Hepatocyte (in vitro differentiated cells): ENCODE results near the gene LTB4R2. TPM values are rescaled to one million over a fixed set of nuclear protein-coding genes. Genes with fewer than 3 reads are reported as not detected.

Experiments used
- DNase-seq: peaks from one replicate; pipeline ENCODE4 v3.0.0-alpha.2; 2016; ENCODE audit warnings: low spot score
- H2AFZ ChIP-seq: fragments of 200-600 bp; sonication (generic); 2 replicates; pipeline ENCODE4 v1.6.0; 2016; ENCODE audit warnings: antibody characterized with exemption, mild to moderate bottlenecking
- H3K27ac ChIP-seq: fragments of 200-600 bp; sonication (generic); 2 replicates; pipeline ENCODE4 v1.5.1; 2016; ENCODE audit warnings: mild to moderate bottlenecking
- H3K27me3 ChIP-seq: fragments of 200-600 bp; sonication (generic); 2 replicates; pipeline ENCODE4 v1.6.1; 2016
- H3K36me3 ChIP-seq: fragments of 200-600 bp; sonication (generic); replicated peaks from 2 replicates; pipeline ENCODE4 v1.5.1; 2016; ENCODE audit warnings: low read depth; ENCODE audit not compliant: insufficient read depth
- H3K4me1 ChIP-seq: fragments of 200-600 bp; sonication (generic); 2 replicates; pipeline ENCODE4 v1.5.1; 2016; ENCODE audit warnings: mild to moderate bottlenecking, moderate library complexity; ENCODE audit not compliant: insufficient read depth
- H3K4me2 ChIP-seq: fragments of 200-600 bp; sonication (generic); 2 replicates; pipeline ENCODE4 v1.6.0; 2016
- H3K4me3 ChIP-seq: fragments of 200-600 bp; sonication (generic); 2 replicates; pipeline ENCODE4 v1.5.1; 2016; ENCODE audit warnings: mild to moderate bottlenecking
- H3K79me2 ChIP-seq: fragments of 200-600 bp; sonication (generic); 2 replicates; pipeline ENCODE4 v1.6.0; 2017; ENCODE audit warnings: mild to moderate bottlenecking
- H3K9me2 ChIP-seq: fragments of 200-600 bp; sonication (generic); replicated peaks from 2 replicates; pipeline ENCODE4 v1.6.0; 2017; ENCODE audit warnings: mild to moderate bottlenecking; ENCODE audit not compliant: insufficient read depth
- H3K9me3 ChIP-seq: fragments of 200-600 bp; sonication (generic); 2 replicates; pipeline ENCODE4 v1.5.1; 2016; ENCODE audit warnings: low read depth, mild to moderate bottlenecking
- H4K20me1 ChIP-seq: fragments of 200-600 bp; sonication (generic); 2 replicates; pipeline ENCODE4 v1.6.0; 2016; ENCODE audit warnings: mild to moderate bottlenecking; ENCODE audit not compliant: insufficient read depth, poor library complexity, severe bottlenecking
- CTCF ChIP-seq: fragments of 200-600 bp; sonication (generic); IDR thresholded peaks from 2 replicates; pipeline ENCODE4 v1.5.1; 2016; ENCODE audit warnings: antibody characterized with exemption, mild to moderate bottlenecking; ENCODE audit not compliant: poor library complexity
- EZH2 ChIP-seq: fragments of 200-600 bp; sonication (generic); IDR thresholded peaks from 2 replicates; pipeline ENCODE4 v1.6.1; 2016; ENCODE audit warnings: antibody characterized with exemption, mild to moderate bottlenecking, borderline replicate concordance
- EZH2phosphoT487 ChIP-seq: fragments of 200-600 bp; sonication (generic); IDR thresholded peaks from one replicate; pipeline ENCODE4 v1.6.1; 2018; ENCODE audit warnings: antibody characterized with exemption, mild to moderate bottlenecking, low read depth, moderate library complexity; ENCODE audit not compliant: unreplicated experiment, severe bottlenecking
- WGBS: methylation state at CpG from one replicate; pipeline ENCODE4 v1.1.6; 2016; ENCODE audit warnings: low lambda C conversion rate; ENCODE audit errors: missing lambda C conversion rate; 5-methylcytosine and 5-hydroxymethylcytosine counted together
- polyA plus RNA-seq: library from polyadenylated mRNA; unstranded; fragments of >200 nt; fragmentation: Nextera tagmentation; extraction: Ambion mirVana; gene quantifications from 2 replicates; pipeline ENCODE4 v1.2.1, GENCODE V29; 2016
- total RNA-seq: library from RNA; depleted of rRNA; stranded (reverse); fragments of >200 nt; gene quantifications from 2 replicates; pipeline ENCODE4 v1.2.3, GENCODE V29; 2014

Gene LTB4R2
- total RNA-seq (3.3 and 3.6 TPM in 2 replicates), polyA plus RNA-seq (0.56 and 0.92 TPM in 2 replicates)

GRCh38 chr14:24309538-24310264 lies at the start of gene LTB4R2:
TSS of gene LTB4R2 (plus strand) at chr14:24310140. CDS start at chr14:24310665, 525 bp downstream.
- peaks cover 5% of the 10 kb centered on the region for H3K4me1 ChIP-seq
- no peak for DNase-seq
- H3K4me3 ChIP-seq = no peak within 1 kb of the TSS
- TF ChIP-seq CTCF (no peak), EZH2phosphoT487 (no peak), EZH2 (no peak)
- 94% methylated on average over 5 of the region's 5 CpGs for WGBS
- no peak within 1 kb of the TSS for H2AFZ ChIP-seq
- peaks cover 2% of the 10 kb centered on the region for H3K79me2 ChIP-seq
- H3K36me3 ChIP-seq = no peaks in the 10 kb centered on the region
- H3K9me2 ChIP-seq = no peaks in the 10 kb centered on the region
- no peak within 1 kb of the TSS for H3K4me2 ChIP-seq
- H3K9me3 ChIP-seq = no peaks in the 10 kb centered on the region
- H4K20me1 ChIP-seq = no peaks in the 10 kb centered on the region
- no peaks in the 10 kb centered on the region for H3K27me3 ChIP-seq
- peak within 1 kb of the TSS; percentile 98 for H3K27ac ChIP-seq

GRCh38 chr14:24260780-24261157 lies 49.2 kb upstream of the LTB4R2 start:
- Histone ChIP-seq H3K4me2 (no peak overlapping the region), H3K27ac (no peak overlapping the region), H2AFZ (no peak overlapping the region), H3K79me2 (no peaks in the 10 kb centered on the region), H4K20me1 (no peaks in the 10 kb centered on the region), H3K4me1 (no peaks in the 10 kb centered on the region), H3K4me3 (no peak overlapping the region), H3K27me3 (no peaks in the 10 kb centered on the region), H3K36me3 (no peaks in the 10 kb centered on the region), H3K9me3 (no peaks in the 10 kb centered on the region), H3K9me2 (no peaks in the 10 kb centered on the region)
- 90% methylated on average over 4 of the region's 4 CpGs for WGBS
- no peak for TF ChIP-seq EZH2
- no peak for TF ChIP-seq EZH2phosphoT487
- no peak for TF ChIP-seq CTCF
- no peak for DNase-seq

- DNase-seq = no peak
- no peaks in the 10 kb centered on the region for H3K9me2 ChIP-seq
- H3K36me3 ChIP-seq = no peaks in the 10 kb centered on the region
- no peaks in the 10 kb centered on the region for H4K20me1 ChIP-seq
- H3K27me3 ChIP-seq = no peaks in the 10 kb centered on the region
- no peak overlapping the region for H2AFZ ChIP-seq
- H3K4me1 ChIP-seq = no peaks in the 10 kb centered on the region
- H3K27ac ChIP-seq = no peak overlapping the region
- H3K4me2 ChIP-seq = no peak overlapping the region
- 94% methylated on average over 20 of the region's 20 CpGs for WGBS
- H3K9me3 ChIP-seq = no peaks in the 10 kb centered on the region
- H3K4me3 ChIP-seq = no peak overlapping the region
- TF ChIP-seq EZH2 (no peak), EZH2phosphoT487 (no peak), CTCF (no peak)
- H3K79me2 ChIP-seq = no peaks in the 10 kb centered on the region
Observed at GRCh38 chr14:24261256-24261968, 48.5 kb upstream of the LTB4R2 start.
